ENCODE results near the gene OR10A3. TPM values are rescaled to one million over a fixed set of nuclear protein-coding genes. Genes with fewer than 3 reads are reported as not detected.

The OR10A3 gene
- total RNA-seq, 2 donors from 2014 or later: not detected

- intact Hi-C loops (cut with DNase I, micrococcal nuclease): no loop called here
- no peak for ATAC-seq
Measured at GRCh38 chr11:7955191-7955590, 13.7 kb upstream of the OR10A3 start.

GRCh38 chr11:7949934-7950333 is 8.4 kb upstream of the OR10A3 start:
- ATAC-seq (no peak), DNase-seq (no peak)
- intact Hi-C loops (cut with DNase I, micrococcal nuclease): no loop called here

More at GRCh38 chr11:7955191-7955590, 13.7 kb upstream of the OR10A3 start:
- DNase-seq: no peak

GRCh38 chr11:7944123-7944522 is 2.6 kb upstream of the OR10A3 start:
- ATAC-seq: no peak
- intact Hi-C loops (cut with DNase I, micrococcal nuclease): no loop called here
- DNase-seq: no peak

GRCh38 chr11:7941146-7941545 is 362 bp downstream of the OR10A3 start:
- intact Hi-C loops (cut with DNase I, micrococcal nuclease): no loop called here
- DNase-seq: no peak
- no peak for ATAC-seq

GRCh38 chr11:7936615-7937014 is 4.9 kb downstream of the OR10A3 start:
- DNase-seq (peak; percentile 33 to 68), ATAC-seq (peak; percentile 81)
- intact Hi-C loops (cut with DNase I, micrococcal nuclease): no loop called here

GRCh38 chr11:7931168-7931567 is 10.3 kb downstream of the OR10A3 start, which contains the start of gene OR10A6:
Gene OR10A6 (minus strand): TSS chr11:7931268. CDS start chr11:7928662, 2,606 bp downstream.
- intact Hi-C loops (cut with DNase I, micrococcal nuclease): no loop called here
- ATAC-seq (no peak), DNase-seq (no peak)

GRCh38 chr11:7927635-7928034 is 13.9 kb downstream of the OR10A3 start:
- ATAC-seq (no peak), DNase-seq (no peak)
- intact Hi-C loops (cut with DNase I, micrococcal nuclease): no loop called here

GRCh38 chr11:7924536-7924935 is 17.0 kb downstream of the OR10A3 start:
- intact Hi-C loops (cut with DNase I, micrococcal nuclease): no loop called here
- DNase-seq (no peak), ATAC-seq (no peak)

GRCh38 chr11:7918141-7918540 is 23.4 kb downstream of the OR10A3 start:
- ATAC-seq (no peak), DNase-seq (no peak)
- intact Hi-C loops (cut with DNase I, micrococcal nuclease): no loop called here

GRCh38 chr11:7911011-7911410 is 30.5 kb downstream of the OR10A3 start:
- ATAC-seq: no peak
- DNase-seq: no peak
- intact Hi-C loops (cut with DNase I, micrococcal nuclease): no loop called here

GRCh38 chr11:7910286-7910788 is 31.2 kb downstream of the OR10A3 start:
- DNase-seq (no peak), ATAC-seq (no peak)
- intact Hi-C loops (cut with DNase I, micrococcal nuclease): no loop called here

GRCh38 chr11:7909585-7910285 is 31.8 kb downstream of the OR10A3 start:
- ATAC-seq (no peak), DNase-seq (no peak)
- intact Hi-C loops (cut with DNase I, micrococcal nuclease): no loop called here

- intact Hi-C loops (cut with DNase I, micrococcal nuclease): no loop called here
- no peak for ATAC-seq
- DNase-seq: no peak
Measured at GRCh38 chr11:7907121-7907520, 34.4 kb downstream of the OR10A3 start.

GRCh38 chr11:7906481-7906880 is 35.0 kb downstream of the OR10A3 start:
- no peak for ATAC-seq
- no peak for DNase-seq
- intact Hi-C loops (cut with DNase I, micrococcal nuclease): no loop called here

GRCh38 chr11:7905961-7906429 is 35.5 kb downstream of the OR10A3 start:
- ATAC-seq: no peak

GRCh38 chr11:7905549-7905948 is 36.0 kb downstream of the OR10A3 start:
- intact Hi-C loops (cut with DNase I, micrococcal nuclease): no loop called here
- no peak for ATAC-seq

More at GRCh38 chr11:7905961-7906429, 35.5 kb downstream of the OR10A3 start:
- no peak for DNase-seq
- intact Hi-C loops (cut with DNase I, micrococcal nuclease): no loop called here

GRCh38 chr11:7904917-7905316 is 36.6 kb downstream of the OR10A3 start:
- intact Hi-C loops (cut with DNase I, micrococcal nuclease): no loop called here
- DNase-seq (no peak), ATAC-seq (no peak)

More at GRCh38 chr11:7905549-7905948, 36.0 kb downstream of the OR10A3 start:
- DNase-seq: no peak

GRCh38 chr11:7903940-7904339 is 37.6 kb downstream of the OR10A3 start:
- ATAC-seq (peak; percentile 62), DNase-seq (no peak)
- intact Hi-C loops (cut with DNase I, micrococcal nuclease): no loop called here

- DNase-seq: no peak
- peak; percentile 68 for ATAC-seq
- intact Hi-C loops (cut with DNase I, micrococcal nuclease): no loop called here
Measured at GRCh38 chr11:7901319-7901854, 40.1 kb downstream of the OR10A3 start.

GRCh38 chr11:7900686-7901085 is 40.8 kb downstream of the OR10A3 start:
- ATAC-seq (peak; percentile 81), DNase-seq (no peak)
- intact Hi-C loops (cut with DNase I, micrococcal nuclease): no loop called here
